K562 (cell line): Measurements from ENCODE around the gene STK17A. TPM values are rescaled to one million over a fixed set of nuclear protein-coding genes. Genes with fewer than 3 reads are reported as not detected.
A peak's percentile ranks its signal among the peaks of the same experiment; 100 is the strongest.

Experiments used
- CEBPZ ChIP-seq: fragments of 150-350 bp; IDR thresholded peaks from 2 replicates; pipeline ENCODE4 v1.6.1; 2014; ENCODE audit warnings: low read depth, mild to moderate bottlenecking, low read length, borderline replicate concordance
- CREB1 ChIP-seq, 2 experiments: sonication (generic) in 1 of 2; formaldehyde crosslinking in 1 of 2; IDR thresholded peaks; 2 replicates each; pipeline versions ENCODE4 v1.6.1 to v1.8.0; 2012 to 2022; ENCODE audit warnings: inconsistent platforms in 1 of 2, mild to moderate bottlenecking in 1 of 2, missing genetic modification reagents in 1 of 2, moderate library complexity in 1 of 2
- GATAD2A ChIP-seq: fragments of 450-650 bp; IDR thresholded peaks from 2 replicates; pipeline ENCODE4 v1.6.1; 2017
- KDM1A ChIP-seq, 2 experiments: fragments of 450-650 bp; IDR thresholded peaks; 2 replicates each; pipeline ENCODE4 v1.6.1; 2016; ENCODE audit warnings: mild to moderate bottlenecking in 2 of 2
- NCOA2 ChIP-seq, 2 experiments: fragments of 450-650 bp; IDR thresholded peaks; 2 replicates each; pipeline ENCODE4 v1.6.1; 2018; ENCODE audit warnings: mild to moderate bottlenecking in 2 of 2, moderate library complexity in 1 of 2; ENCODE audit not compliant: partially characterized antibody in 2 of 2
- PHB2 ChIP-seq: fragments of 450-650 bp; IDR thresholded peaks from 2 replicates; pipeline ENCODE4 v1.6.1; 2017; ENCODE audit warnings: low read depth
- RBM34 ChIP-seq: fragments of 200-400 bp; formaldehyde crosslinking; IDR thresholded peaks from 2 replicates; pipeline ENCODE4 v1.6.1; 2018; ENCODE audit warnings: low read length, borderline replicate concordance; ENCODE audit not compliant: insufficient read depth
- SAP30 ChIP-seq: fragments of 200-600 bp; sonication (generic); IDR thresholded peaks from 2 replicates; pipeline ENCODE4 v1.6.1; 2012; ENCODE audit warnings: borderline replicate concordance, low read depth, mild to moderate bottlenecking, moderate library complexity, low read length, control low read depth, inconsistent platforms; ENCODE audit not compliant: insufficient read depth, poor library complexity, severe bottlenecking
- TCF3 ChIP-seq: sonication (generic); formaldehyde crosslinking; IDR thresholded peaks from 2 replicates; pipeline ENCODE4 v1.4.0; 2020; ENCODE audit warnings: mild to moderate bottlenecking, missing genetic modification reagents
- ZNF280B ChIP-seq: fragments of 250-450 bp; sonication (Bioruptor Pico); IDR thresholded peaks from 2 replicates; pipeline ENCODE4 v1.5.1; 2021; ENCODE audit warnings: mild to moderate bottlenecking
- ZNF384 ChIP-seq: IDR thresholded peaks from 2 replicates; pipeline ENCODE4 v1.6.1; 2012; ENCODE audit warnings: low read depth, low read length, improper control_type of control experiment
- ZNF436 ChIP-seq: fragments of 250-450, 450-650 bp; sonication (Bioruptor Pico); formaldehyde crosslinking; IDR thresholded peaks from 2 replicates; pipeline ENCODE4 v1.7.0; 2020; ENCODE audit warnings: mild to moderate bottlenecking
- ZNF444 ChIP-seq: fragments of 250-450 bp; sonication (Bioruptor Pico); IDR thresholded peaks from 2 replicates; pipeline ENCODE4 v1.4.0; 2020; ENCODE audit warnings: mild to moderate bottlenecking, moderate library complexity
- ZNF518B ChIP-seq: fragments of 250-450 bp; sonication (Bioruptor Pico); IDR thresholded peaks from 2 replicates; pipeline ENCODE4 v1.5.0; 2021; ENCODE audit warnings: mild to moderate bottlenecking, moderate library complexity
- ZNF644 ChIP-seq: fragments of 200-800 bp; sonication (Bioruptor generic); IDR thresholded peaks from 2 replicates; pipeline ENCODE4 v1.6.1; 2016; ENCODE audit warnings: low read depth, missing genetic modification characterization, missing compliant biosample characterization
- ZZZ3 ChIP-seq: fragments of 450-650 bp; IDR thresholded peaks from 2 replicates; pipeline ENCODE4 v1.6.1; 2016; ENCODE audit warnings: antibody characterized with exemption, mild to moderate bottlenecking, moderate library complexity
- polyA plus RNA-seq, 8 experiments: library from polyadenylated mRNA; depleted of rRNA in 4 of 8; stranded (reverse) in 5 of 8; unstranded in 3 of 8; fragments of >200 nt; fragmentation: Nextera tagmentation in 2 of 8; fragmentation: Illumina TruSeq in 1 of 8; extraction: Ambion mirVana in 2 of 8; extraction: Trizol in 1 of 8; gene quantifications; 2 replicates each; pipeline versions ENCODE4 v1.2.1 to v1.2.3, GENCODE V29; 2011 to 2014; ENCODE audit warnings: inconsistent platforms in 1 of 8, missing spikeins in 1 of 8
- total RNA-seq, 7 experiments: library from RNA; depleted of rRNA in 6 of 7; stranded (reverse); fragments of >200 nt in 6 of 7; fragmentation: Illumina TruSeq in 2 of 7; extraction: Trizol in 2 of 7; gene quantifications; 2 replicates each; pipeline versions ENCODE4 v1.2.1 to v1.2.3, GENCODE V29; 2011 to 2021; ENCODE audit warnings: low replicate concordance in 1 of 7

The STK17A gene
- total and polyA plus RNA-seq, 9 of the 15 experiments (the other 6 are each of a cell fraction or from before 2014, with no cell fraction given) = 3.4 to 16.3 (median 13.2) TPM

GRCh38 chr7:43582503-43583423 lies at the start of gene STK17A (continued):
- TF ChIP-seq SAP30 (peak; percentile 62), GATAD2A (no peak), ZNF444 (CRISPR knock-in tag) (no peak), CEBPZ (no peak), ZNF280B (no peak), PHB2 (no peak), RBM34 (no peak), CREB1 (IDR thresholded peaks at IDR 0.05) (no peak), CREB1 (CRISPR knock-in tag; IDR thresholded peaks at IDR 0.05) (peak; percentile 47; the same call in 1 of the 2 replicates), ZNF436 (CRISPR knock-in tag) (no peak), ZZZ3 (no peak), ZNF644 (tag) (no peak), ZNF384 (peak; percentile 34; the same call in 1 of the 2 replicates), TCF3 (CRISPR knock-in tag) (peak; percentile 27; the same call in 1 of the 2 replicates), KDM1A (IDR thresholded peaks at IDR 0.05) (no peak), ZNF518B (no peak), NCOA2 (IDR thresholded peaks at IDR 0.05; ENCODE audit: partially characterized antibody in 2 of 2) (no peak)
